Skeletal muscle cell (primary cell): ENCODE results near the gene LYPD1.
"Not testable (repeated sequence)": the region's sequence is repeated elsewhere in the genome, so short reads cannot be mapped to it uniquely, and the experiment has no call there.

Source experiments
- DNase-seq: peaks from one replicate; pipeline ENCODE4 v3.0.0-alpha.2; 2010; ENCODE audit warnings: low read depth
- H3K4me3 ChIP-seq: 2 replicates; pipeline ENCODE4 v1.5.1; 2011; ENCODE audit warnings: low read depth, mild to moderate bottlenecking, control low read depth, low read length, moderate library complexity

Gene LYPD1

GRCh38 chr2:132669908-132670495 is at the start of gene LYPD1:
Gene LYPD1 (minus strand): TSS chr2:132670205. CDS start chr2:132669932, 273 bp downstream.
- DNase-seq, result no peak
- peak within 1 kb of the TSS; percentile 53 for H3K4me3 ChIP-seq

- H3K4me3 ChIP-seq, result no peak overlapping the region
- no peak for DNase-seq
These were observed 49.5 kb upstream of the LYPD1 start for GRCh38 chr2:132719480-132719879.

GRCh38 chr2:132716954-132717353 is 46.9 kb upstream of the LYPD1 start:
- no peak overlapping the region for H3K4me3 ChIP-seq
- no peak for DNase-seq

GRCh38 chr2:132715386-132716351 is 45.7 kb upstream of the LYPD1 start:
- no peak for DNase-seq
- no peak overlapping the region for H3K4me3 ChIP-seq

- no peak for DNase-seq
- H3K4me3 ChIP-seq, result no peak overlapping the region
These were observed 33.4 kb upstream of the LYPD1 start for GRCh38 chr2:132703396-132703795.

- DNase-seq, result no peak
These were observed 31.8 kb upstream of the LYPD1 start for GRCh38 chr2:132701810-132702209.

GRCh38 chr2:132699802-132700201 is 29.8 kb upstream of the LYPD1 start:
- DNase-seq, H3K4me3 ChIP-seq: not testable (repeated sequence)

More at GRCh38 chr2:132701810-132702209, 31.8 kb upstream of the LYPD1 start:
- H3K4me3 ChIP-seq, result no peak overlapping the region

GRCh38 chr2:132698347-132698746 is 28.3 kb upstream of the LYPD1 start:
- H3K4me3 ChIP-seq, DNase-seq: not testable (repeated sequence)

GRCh38 chr2:132697556-132698205 is 27.7 kb upstream of the LYPD1 start:
- H3K4me3 ChIP-seq, result no peak overlapping the region
- no peak for DNase-seq

- no peak overlapping the region for H3K4me3 ChIP-seq
- DNase-seq, result no peak
These were observed 22.8 kb upstream of the LYPD1 start for GRCh38 chr2:132692816-132693215.

- no peak for DNase-seq
These were observed 21.6 kb upstream of the LYPD1 start for GRCh38 chr2:132691556-132691955.

GRCh38 chr2:132690664-132691303 is 20.8 kb upstream of the LYPD1 start:
- H3K4me3 ChIP-seq, result no peak overlapping the region
- no peak for DNase-seq

More at GRCh38 chr2:132691556-132691955, 21.6 kb upstream of the LYPD1 start:
- no peak overlapping the region for H3K4me3 ChIP-seq

- H3K4me3 ChIP-seq, result no peak overlapping the region
- no peak for DNase-seq
These were observed 11.8 kb upstream of the LYPD1 start for GRCh38 chr2:132681766-132682165.

GRCh38 chr2:132680544-132680943 is 10.5 kb upstream of the LYPD1 start:
- H3K4me3 ChIP-seq, result no peak overlapping the region
- no peak for DNase-seq

GRCh38 chr2:132678483-132678882 is 8.5 kb upstream of the LYPD1 start:
- no peak overlapping the region for H3K4me3 ChIP-seq
- no peak for DNase-seq

- no peak overlapping the region for H3K4me3 ChIP-seq
- no peak for DNase-seq
These were observed 7.7 kb upstream of the LYPD1 start for GRCh38 chr2:132677661-132678060.

- DNase-seq, result no peak
These were observed 7.0 kb upstream of the LYPD1 start for GRCh38 chr2:132676999-132677398.

GRCh38 chr2:132671151-132671835 is 1.3 kb upstream of the LYPD1 start:
- DNase-seq, result peak; percentile 69
- peak overlapping the region; percentile 53 for H3K4me3 ChIP-seq

More at GRCh38 chr2:132676999-132677398, 7.0 kb upstream of the LYPD1 start:
- H3K4me3 ChIP-seq, result no peak overlapping the region
